ENCODE results near the gene NSFL1C.
"Not testable (repeated sequence)": the region's sequence is repeated elsewhere in the genome, so short reads cannot be mapped to it uniquely, and the experiment has no call there.

The NSFL1C gene

GRCh38 chr20:1503564-1504227 lies 37.0 kb upstream of the NSFL1C start:
- DNase-seq, result peak; percentile 85
- Histone ChIP-seq H3K4me1 (ENCODE audit: insufficient read depth, low read length) (peaks cover 16% of the 10 kb centered on the region), H3K9me3 (ENCODE audit: insufficient read depth, low read length, severe bottlenecking) (peaks cover 4% of the 10 kb centered on the region), H3K9ac (ENCODE audit: low read depth, low read length) (no peak overlapping the region), H2AFZ (ENCODE audit: low read depth, low read length) (peak overlapping the region; percentile 42; the same call in 1 of the 2 replicates), H3K27me3 (ENCODE audit: insufficient read depth, low read length, poor library complexity) (peaks cover 7% of the 10 kb centered on the region), H3K4me3 (ENCODE audit: low read depth in 1 of 2, low read length in 2 of 2) (no peak overlapping the region), H3K79me2 (ENCODE audit: insufficient read depth, low read length) (no peaks in the 10 kb centered on the region), H3K36me3 (ENCODE audit: insufficient read depth, low read length) (no peaks in the 10 kb centered on the region), H3K4me2 (ENCODE audit: insufficient read depth, low read length) (no peak overlapping the region), H3K27ac (ENCODE audit: low read length) (no peak overlapping the region), H4K20me1 (ENCODE audit: insufficient read depth, low read length) (no peaks in the 10 kb centered on the region)
- peak; percentile 99 for TF ChIP-seq CTCF (IDR thresholded peaks at IDR 0.05; ENCODE audit: borderline replicate concordance, extremely low read depth, low read length, poor library complexity, severe bottlenecking)
- no peak for TF ChIP-seq EZH2 (IDR thresholded peaks at IDR 0.05; ENCODE audit: borderline replicate concordance, low read depth, low read length, severe bottlenecking)
- peak; percentile 99 for ATAC-seq (ENCODE audit: insufficient read depth, low read depth)

GRCh38 chr20:1500496-1500895 lies 33.8 kb upstream of the NSFL1C start:
- no peak overlapping the region for H3K27ac ChIP-seq (ENCODE audit: low read length)
- H3K79me2 ChIP-seq (ENCODE audit: insufficient read depth, low read length), result no peaks in the 10 kb centered on the region
- no peaks in the 10 kb centered on the region for H4K20me1 ChIP-seq (ENCODE audit: insufficient read depth, low read length)
- peaks cover 4% of the 10 kb centered on the region for H3K9me3 ChIP-seq (ENCODE audit: insufficient read depth, low read length, severe bottlenecking)
- DNase-seq, result no peak
- TF ChIP-seq EZH2 (IDR thresholded peaks at IDR 0.05; ENCODE audit: borderline replicate concordance, low read depth, low read length, severe bottlenecking) (no peak), CTCF (IDR thresholded peaks at IDR 0.05; ENCODE audit: borderline replicate concordance, extremely low read depth, low read length, poor library complexity, severe bottlenecking) (no peak)
- H3K4me2 ChIP-seq (ENCODE audit: insufficient read depth, low read length), result no peak overlapping the region
- no peaks in the 10 kb centered on the region for H3K36me3 ChIP-seq (ENCODE audit: insufficient read depth, low read length)
- H3K9ac ChIP-seq (ENCODE audit: low read depth, low read length), result no peak overlapping the region
- ATAC-seq (ENCODE audit: insufficient read depth, low read depth), result no peak
- H3K4me1 ChIP-seq (ENCODE audit: insufficient read depth, low read length), result peaks cover 16% of the 10 kb centered on the region
- H3K4me3 ChIP-seq (ENCODE audit: low read depth in 1 of 2, low read length in 2 of 2), result no peak overlapping the region
- H3K27me3 ChIP-seq (ENCODE audit: insufficient read depth, low read length, poor library complexity), result peaks cover 2% of the 10 kb centered on the region
- H2AFZ ChIP-seq (ENCODE audit: low read depth, low read length), result no peak overlapping the region

DNA sequence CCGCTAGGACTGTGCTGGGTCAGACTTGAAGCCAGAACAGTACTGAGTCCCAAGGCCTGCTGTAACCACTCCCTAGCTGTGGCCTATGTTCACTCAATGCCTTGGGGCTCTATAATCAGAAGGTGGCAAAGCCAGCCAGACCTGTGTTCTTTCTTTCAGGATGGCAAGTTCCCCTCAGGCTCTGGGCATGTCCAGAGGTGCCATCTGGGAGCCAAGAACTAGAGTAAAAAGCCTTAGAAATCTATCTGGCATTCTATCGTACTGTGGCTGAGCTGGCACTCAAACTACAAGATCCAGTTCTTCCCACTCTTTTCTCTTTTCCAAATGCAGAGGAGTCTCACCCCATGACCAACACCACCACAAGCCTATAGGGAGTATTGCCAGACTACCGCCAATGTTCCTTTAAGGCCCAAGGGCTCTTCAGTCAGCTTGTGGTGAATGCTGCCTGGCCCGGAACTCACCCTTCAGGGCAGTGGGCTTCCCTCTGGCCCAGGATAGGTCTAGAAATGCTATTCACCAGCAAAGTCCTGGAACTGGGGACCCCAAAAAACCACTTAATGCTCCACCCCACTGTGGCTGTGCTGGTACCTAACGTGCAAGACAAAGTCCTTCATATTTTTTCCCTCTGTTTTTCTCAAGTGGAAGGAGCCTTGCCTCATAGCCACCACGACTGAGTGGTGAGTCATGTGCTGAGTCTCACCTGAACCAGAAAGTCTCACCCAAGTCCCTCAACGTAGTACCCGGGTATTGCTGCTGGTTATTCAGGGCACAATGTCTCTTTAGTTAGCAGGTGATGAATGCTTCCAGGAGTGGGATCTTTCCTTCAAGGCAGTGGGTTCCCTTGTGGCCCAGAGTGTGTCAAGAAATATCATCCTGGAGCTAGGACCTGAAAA lies 33.1 kb upstream of the NSFL1C start:
- TF ChIP-seq CTCF (IDR thresholded peaks at IDR 0.05; ENCODE audit: borderline replicate concordance, extremely low read depth, low read length, poor library complexity, severe bottlenecking) (no peak), EZH2 (IDR thresholded peaks at IDR 0.05; ENCODE audit: borderline replicate concordance, low read depth, low read length, severe bottlenecking) (no peak)
- H3K4me2 ChIP-seq (ENCODE audit: insufficient read depth, low read length), result no peak overlapping the region
- peaks cover 4% of the 10 kb centered on the region for H3K9me3 ChIP-seq (ENCODE audit: insufficient read depth, low read length, severe bottlenecking)
- H3K27ac ChIP-seq (ENCODE audit: low read length), result no peak overlapping the region
- H3K27me3 ChIP-seq (ENCODE audit: insufficient read depth, low read length, poor library complexity), result no peaks in the 10 kb centered on the region
- DNase-seq, result no peak
- no peaks in the 10 kb centered on the region for H4K20me1 ChIP-seq (ENCODE audit: insufficient read depth, low read length)
- ATAC-seq (ENCODE audit: insufficient read depth, low read depth), result no peak
- no peaks in the 10 kb centered on the region for H3K79me2 ChIP-seq (ENCODE audit: insufficient read depth, low read length)
- no peak overlapping the region for H2AFZ ChIP-seq (ENCODE audit: low read depth, low read length)
- peaks cover 16% of the 10 kb centered on the region for H3K4me1 ChIP-seq (ENCODE audit: insufficient read depth, low read length)
- no peak overlapping the region for H3K4me3 ChIP-seq (ENCODE audit: low read depth in 1 of 2, low read length in 2 of 2)
- no peak overlapping the region for H3K9ac ChIP-seq (ENCODE audit: low read depth, low read length)
- no peaks in the 10 kb centered on the region for H3K36me3 ChIP-seq (ENCODE audit: insufficient read depth, low read length)

- H3K36me3 ChIP-seq (ENCODE audit: insufficient read depth, low read length); H4K20me1 ChIP-seq (ENCODE audit: insufficient read depth, low read length); H2AFZ ChIP-seq (ENCODE audit: low read depth, low read length); H3K27ac ChIP-seq (ENCODE audit: low read length); H3K4me3 ChIP-seq (ENCODE audit: low read depth in 1 of 2, low read length in 2 of 2); DNase-seq; H3K9ac ChIP-seq (ENCODE audit: low read depth, low read length); ATAC-seq (ENCODE audit: insufficient read depth, low read depth); H3K79me2 ChIP-seq (ENCODE audit: insufficient read depth, low read length); H3K9me3 ChIP-seq (ENCODE audit: insufficient read depth, low read length, severe bottlenecking); H3K4me2 ChIP-seq (ENCODE audit: insufficient read depth, low read length): not testable (repeated sequence)
- Histone ChIP-seq H3K27me3 (ENCODE audit: insufficient read depth, low read length, poor library complexity) (peaks cover 17% of the 10 kb centered on the region), H3K4me1 (ENCODE audit: insufficient read depth, low read length) (peaks cover 14% of the 10 kb centered on the region)
Measured at GRCh38 chr20:1497371-1497770, 30.7 kb upstream of the NSFL1C start.
